IMR-90 (cell line): ENCODE data around the gene PCDHGA7.

Experiments
- CTCF ChIP-seq: conservative IDR thresholded peaks from 2 replicates; pipeline ENCODE4 v1.5.1; 2012; ENCODE audit warnings: mild to moderate bottlenecking, low read depth, low read length, improper control_type of control experiment
- ELK1 ChIP-seq: fragments of 150-350 bp; IDR thresholded peaks from 2 replicates; pipeline ENCODE4 v1.6.1; 2016; ENCODE audit warnings: low read depth, mild to moderate bottlenecking, low read length, moderate library complexity, borderline replicate concordance
- FOS ChIP-seq: fragments of 150-350 bp; IDR thresholded peaks from 2 replicates; pipeline ENCODE4 v1.6.1; 2016; ENCODE audit warnings: low read depth, low read length
- NFE2L2 ChIP-seq: fragments of 150-350 bp; IDR thresholded peaks from 2 replicates; pipeline ENCODE4 v1.6.1; 2016; ENCODE audit warnings: low read depth, mild to moderate bottlenecking, low read length
- POLR2A ChIP-seq: IDR thresholded peaks from 2 replicates; pipeline ENCODE4 v1.6.1; 2012; ENCODE audit warnings: mild to moderate bottlenecking, low read depth, low read length
- SMC3 ChIP-seq: fragments of 150-350 bp; IDR thresholded peaks from 2 replicates; pipeline ENCODE4 v1.6.1; 2016; ENCODE audit warnings: low read depth, mild to moderate bottlenecking, antibody characterized with exemption, low read length, moderate library complexity

DNA sequence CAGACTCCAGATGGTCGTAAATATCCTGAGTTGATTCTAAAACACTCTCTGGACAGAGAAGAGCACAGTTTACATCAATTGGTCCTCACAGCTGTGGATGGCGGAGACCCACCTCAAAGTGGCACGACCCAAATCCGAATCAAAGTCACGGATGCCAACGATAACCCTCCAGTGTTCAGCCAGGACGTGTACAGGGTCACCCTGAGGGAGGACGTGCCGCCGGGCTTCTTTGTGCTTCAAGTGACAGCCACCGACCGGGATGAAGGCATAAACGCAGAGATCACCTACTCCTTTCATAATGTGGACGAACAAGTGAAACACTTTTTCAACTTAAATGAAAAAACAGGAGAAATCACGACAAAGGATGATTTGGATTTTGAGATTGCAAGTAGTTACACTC is 21.9 kb upstream of the PCDHGA7 start:
- TF ChIP-seq NFE2L2 (no peak), CTCF (no peak), SMC3 (no peak), POLR2A (no peak), FOS (no peak), ELK1 (no peak)
